H1 (cell line): ENCODE measurements around the gene TECPR2. TPM values are rescaled to one million over a fixed set of nuclear protein-coding genes. Genes with fewer than 3 reads are reported as not detected.
A peak's percentile ranks its signal among the peaks of the same experiment; 100 is the strongest.

Source experiments
- CTCF ChIA-PET: fragments of 300-600 bp; sonication (Branson Sonifier 250); formaldehyde crosslinking; loops from one replicate; lab custom pipeline; 2021; ENCODE audit not compliant: partially characterized antibody; lab: Charles Lee
- POLR2A ChIA-PET: fragments of 300-600 bp; sonication (Branson Sonifier 250); formaldehyde crosslinking; loops from one replicate; lab custom pipeline; 2021; ENCODE audit warnings: inconsistent platforms; ENCODE audit not compliant: partially characterized antibody; lab: Charles Lee
- DNase-seq, 2 experiments: peaks; one replicate each; pipeline versions ENCODE4 v3.0.0 to v3.0.0-alpha.2; 2010 to 2022; ENCODE audit warnings: low spot score in 2 of 2, low read depth in 1 of 2, mixed read lengths in 1 of 2
- FAIRE-seq: peaks from 2 replicates; lab custom pipeline; 2011; peaks lifted over from hg19 to GRCh38; lab: Jason Lieb, UNC
- H2AFZ ChIP-seq: 2 replicates; pipeline ENCODE4 v1.8.1; 2012; ENCODE audit warnings: low read length, inconsistent platforms
- H2AK5ac ChIP-seq: 2 replicates; pipeline ENCODE4 v1.6.1; 2013; ENCODE audit warnings: low read depth, low read length
- H2BK120ac ChIP-seq: replicated peaks from 2 replicates; pipeline ENCODE3; 2013; ENCODE audit warnings: low read depth, low read length, inconsistent platforms
- H2BK12ac ChIP-seq: 2 replicates; pipeline ENCODE4 v1.6.1; 2013; ENCODE audit warnings: low read depth, low read length
- H2BK15ac ChIP-seq: 2 replicates; pipeline ENCODE4 v1.6.1; 2013; ENCODE audit warnings: low read length
- H2BK20ac ChIP-seq: 2 replicates; pipeline ENCODE4 v1.6.1; 2013; ENCODE audit warnings: low read length
- H2BK5ac ChIP-seq: 2 replicates; pipeline ENCODE4 v1.6.1; 2013; ENCODE audit warnings: low read depth, low read length
- H3K14ac ChIP-seq: 2 replicates; pipeline ENCODE4 v1.6.1; 2013; ENCODE audit warnings: inconsistent platforms; ENCODE audit not compliant: insufficient read length
- H3K18ac ChIP-seq: 2 replicates; pipeline ENCODE4 v1.6.1; 2013; ENCODE audit warnings: low read length; ENCODE audit errors: extremely low read depth
- H3K23ac ChIP-seq: 2 replicates; pipeline ENCODE4 v1.6.1; 2013; ENCODE audit warnings: inconsistent platforms; ENCODE audit not compliant: insufficient read length
- H3K23me2 ChIP-seq: 2 replicates; pipeline ENCODE4 v1.6.1; 2013; ENCODE audit warnings: low read depth, low read length
- H3K27ac ChIP-seq: 2 replicates; pipeline ENCODE4 v1.6.1; 2011; ENCODE audit warnings: low read depth, low read length, inconsistent platforms
- H3K27me3 ChIP-seq, 4 experiments: replicated peaks in 1 of 4; 1 replicate in 1 of 4; 2 replicates in 3 of 4; pipeline versions ENCODE4 v1.6.1 to v1.8.1; 2011 to 2013; ENCODE audit warnings: low read length in 3 of 4, mild to moderate bottlenecking in 3 of 4, inconsistent platforms in 2 of 4, mixed read lengths in 2 of 4, moderate library complexity in 1 of 4; ENCODE audit not compliant: control insufficient read depth in 3 of 4, insufficient read depth in 3 of 4; ENCODE audit errors: extremely low read depth in 1 of 4
- H3K36me3 ChIP-seq, 4 experiments: 2 replicates each; pipeline versions ENCODE4 v1.6.1 to v1.8.1; 2011 to 2013; ENCODE audit warnings: mild to moderate bottlenecking in 4 of 4, low read length in 3 of 4, moderate library complexity in 2 of 4, control low read depth in 1 of 4, inconsistent platforms in 1 of 4; ENCODE audit not compliant: insufficient read depth in 4 of 4, control insufficient read depth in 2 of 4
- H3K4ac ChIP-seq: replicated peaks from 2 replicates; pipeline ENCODE3; 2013; ENCODE audit warnings: low read length, low read depth, mixed read lengths, inconsistent platforms; ENCODE audit not compliant: insufficient read length
- H3K4me1 ChIP-seq, 4 experiments: replicated peaks in 1 of 4; 1 replicate in 1 of 4; 2 replicates in 3 of 4; pipeline versions ENCODE4 v1.6.1 to v1.8.1; 2011 to 2013; ENCODE audit warnings: low read length in 3 of 4, inconsistent platforms in 2 of 4, mixed read lengths in 1 of 4; ENCODE audit not compliant: insufficient read depth in 4 of 4, control insufficient read depth in 3 of 4
- H3K4me2 ChIP-seq, 2 experiments: 2 replicates each; pipeline versions ENCODE4 v1.6.1 to v1.8.1; 2011 to 2013; ENCODE audit warnings: low read depth in 2 of 2, low read length in 2 of 2, control low read depth in 1 of 2, inconsistent platforms in 1 of 2, mild to moderate bottlenecking in 1 of 2; ENCODE audit not compliant: insufficient read depth in 1 of 2
- H3K4me3 ChIP-seq, 4 experiments: fragments of 200-600, 300-600 bp in 1 of 4; sonication (generic), shearing (Covaris generic), sonication (Bioruptor Twin) in 1 of 4; 2 replicates each; pipeline versions ENCODE4 v1.5.1 to v1.8.1; 2011 to 2016; ENCODE audit warnings: low read length in 4 of 4, low read depth in 3 of 4, control low read depth in 2 of 4, inconsistent platforms in 2 of 4, mild to moderate bottlenecking in 2 of 4, mixed read lengths in 1 of 4, moderate library complexity in 1 of 4; ENCODE audit not compliant: insufficient read depth in 2 of 4; ENCODE audit errors: extremely low read depth in 1 of 4
- H3K56ac ChIP-seq: replicated peaks from 2 replicates; pipeline ENCODE3; 2013; ENCODE audit warnings: low read depth, mild to moderate bottlenecking, mixed read lengths, low read length, inconsistent platforms; ENCODE audit not compliant: insufficient read length
- H3K79me1 ChIP-seq: 2 replicates; pipeline ENCODE4 v1.6.1; 2013; ENCODE audit warnings: low read depth, low read length, control low read depth
- H3K79me2 ChIP-seq, 2 experiments: 2 replicates each; pipeline versions ENCODE4 v1.6.1 to v1.8.1; 2012 to 2013; ENCODE audit warnings: low read length in 2 of 2, mild to moderate bottlenecking in 2 of 2, inconsistent platforms in 1 of 2; ENCODE audit not compliant: insufficient read depth in 2 of 2, control insufficient read depth in 1 of 2
- H3K9ac ChIP-seq, 4 experiments: replicated peaks in 1 of 4; 1 replicate in 1 of 4; 2 replicates in 3 of 4; pipeline versions ENCODE4 v1.6.1 to v1.8.1; 2011 to 2013; ENCODE audit warnings: low read depth in 3 of 4, low read length in 3 of 4, control low read depth in 2 of 4, mild to moderate bottlenecking in 2 of 4, moderate library complexity in 2 of 4, inconsistent platforms in 1 of 4; ENCODE audit errors: extremely low read depth in 1 of 4
- H3K9me3 ChIP-seq, 2 experiments: 2 replicates each; pipeline versions ENCODE4 v1.6.1 to v1.8.1; 2012 to 2013; ENCODE audit warnings: mild to moderate bottlenecking in 2 of 2, moderate library complexity in 2 of 2, control low read depth in 1 of 2, inconsistent platforms in 1 of 2, low read depth in 1 of 2, low read length in 1 of 2, mixed read lengths in 1 of 2; ENCODE audit not compliant: insufficient read depth in 2 of 2
- H4K20me1 ChIP-seq, 2 experiments: replicated peaks in 1 of 2; 2 replicates each; pipeline versions ENCODE3 to v1.8.1; 2011 to 2013; ENCODE audit warnings: inconsistent platforms in 2 of 2, low read length in 2 of 2, mild to moderate bottlenecking in 1 of 2; ENCODE audit not compliant: insufficient read depth in 2 of 2, control insufficient read depth in 1 of 2
- H4K5ac ChIP-seq: 2 replicates; pipeline ENCODE4 v1.6.1; 2013; ENCODE audit warnings: low read length, low read depth, mixed read lengths, inconsistent platforms; ENCODE audit not compliant: insufficient read length
- H4K8ac ChIP-seq: 2 replicates; pipeline ENCODE4 v1.8.0; 2013; ENCODE audit warnings: mild to moderate bottlenecking, moderate library complexity, low read length, inconsistent platforms; ENCODE audit not compliant: insufficient read depth; ENCODE audit errors: extremely low read depth
- H4K91ac ChIP-seq: replicated peaks from 2 replicates; pipeline ENCODE3; 2013; ENCODE audit warnings: low read length, mixed read lengths, inconsistent platforms; ENCODE audit not compliant: insufficient read length
- BCL11A ChIP-seq, 2 experiments: IDR thresholded peaks; one replicate each; pipeline ENCODE4 v1.6.1; 2011; ENCODE audit warnings: low read depth in 2 of 2, low read length in 2 of 2, mild to moderate bottlenecking in 2 of 2
- CBX5 ChIP-seq: fragments of 300-800, 300-1000 bp; sonication (generic); IDR thresholded peaks from 2 replicates; pipeline ENCODE4 v1.7.1; 2016; ENCODE audit warnings: antibody characterized with exemption, low read length, low read depth
- FOSL1 ChIP-seq: IDR thresholded peaks from 2 replicates; pipeline ENCODE4 v1.6.1; 2011; ENCODE audit warnings: mild to moderate bottlenecking, low read depth, low read length, moderate library complexity; ENCODE audit not compliant: insufficient read depth
- HDAC2 ChIP-seq, 2 experiments: fragments of 300-600 bp in 1 of 2; sonication (generic) in 1 of 2; IDR thresholded peaks; 2 replicates each; pipeline ENCODE4 v1.6.1; 2011 to 2012; ENCODE audit warnings: low read depth in 2 of 2, low read length in 2 of 2, mild to moderate bottlenecking in 2 of 2, moderate library complexity in 2 of 2, borderline replicate concordance in 1 of 2, inconsistent platforms in 1 of 2
- RXRA ChIP-seq: IDR thresholded peaks from 2 replicates; pipeline ENCODE4 v1.6.1; 2011; ENCODE audit warnings: low read depth, mild to moderate bottlenecking, low read length, moderate library complexity; ENCODE audit not compliant: insufficient read depth
- SRF ChIP-seq: IDR thresholded peaks from 2 replicates; pipeline ENCODE4 v1.6.1; 2011; ENCODE audit warnings: mild to moderate bottlenecking, low read depth, low read length, moderate library complexity
- SUZ12 ChIP-seq: fragments of 200-600 bp; sonication (generic); IDR thresholded peaks from 2 replicates; pipeline ENCODE4 v1.6.1; 2012; ENCODE audit warnings: mild to moderate bottlenecking, inconsistent platforms, low read length, moderate library complexity, mixed read lengths
- WGBS, 2 experiments: shearing (Covaris generic) in 1 of 2; methylation state at CpG; one replicate each; pipeline versions ENCODE4 v1.1.6 to v1.1.7; 2013 to 2015; ENCODE audit warnings: low lambda C conversion rate in 2 of 2, mixed read lengths in 2 of 2, inconsistent platforms in 1 of 2, low coverage in 1 of 2, missing lambda C conversion rate in 1 of 2; ENCODE audit not compliant: insufficient replicate concordance in 2 of 2, insufficient coverage in 1 of 2, insufficient read length in 1 of 2; ENCODE audit errors: extremely low coverage in 1 of 2, missing lambda C conversion rate in 1 of 2; 5-methylcytosine and 5-hydroxymethylcytosine counted together
- polyA plus RNA-seq, 7 experiments: library from polyadenylated mRNA; depleted of rRNA in 3 of 7; stranded (reverse) in 5 of 7; unstranded in 2 of 7; fragments of >200 nt in 5 of 7; fragments of 200-250 nt in 2 of 7; gene quantifications; 1 replicate in 5 of 7; 2 replicates in 1 of 7; 4 replicates in 1 of 7; pipeline versions ENCODE4 v1.2.1 to v1.2.3, GENCODE V29; 2011 to 2013; ENCODE audit warnings: missing spikeins in 2 of 7, mixed read lengths in 2 of 7
- total RNA-seq: library from RNA; stranded (reverse); fragmentation: NEBNext Ultra II Directional; extraction: Animal tissue kit (Norgen Biotek cat#: 25700); gene quantifications from 2 replicates; pipeline ENCODE4 v1.2.1, GENCODE V29; 2021
- TF ChIP-seq, protein P1 (sequence below), 3 experiments: IDR thresholded peaks; 1 replicate in 2 of 3; 2 replicates in 1 of 3; pipeline versions ENCODE4 v1.5.1 to v1.6.1; 2011; ENCODE audit warnings: low read length in 3 of 3, mild to moderate bottlenecking in 3 of 3, inconsistent platforms in 2 of 3, low read depth in 1 of 3, moderate library complexity in 1 of 3; ENCODE audit not compliant: insufficient read depth in 1 of 3; ENCODE audit errors: control extremely low read depth in 1 of 3

The TECPR2 gene
- total and polyA plus RNA-seq, 2 of the 8 experiments (the other 6 are each of a cell fraction or from before 2014, with no cell fraction given): 6.8 to 19.4 TPM

- DNase-seq: peak in 1 of 2 experiments; percentile 70
- Histone ChIP-seq H2BK5ac (peak overlapping the region; percentile 35; the same call in 1 of the 2 replicates), H3K79me2 (no peaks in the 10 kb centered on the region), H3K27ac (no peak overlapping the region), H3K14ac (no peak overlapping the region), H4K20me1 (peaks cover 0 to 4% of the 10 kb centered on the region in 2 experiments), H3K23ac (no peak overlapping the region), H3K79me1 (no peaks in the 10 kb centered on the region), H2BK15ac (no peak overlapping the region), H3K18ac (no peak overlapping the region), H3K9ac (no peak overlapping the region), H4K8ac (peak overlapping the region; percentile 79), H3K23me2 (no peaks in the 10 kb centered on the region; the same call in 1 of the 2 replicates), H2AFZ (no peak overlapping the region), H3K4me3 (no peak overlapping the region), H3K4me2 (no peak overlapping the region), H3K4me1 (no peaks in the 10 kb centered on the region), H2BK120ac (no peak overlapping the region), H3K27me3 (no peaks in the 10 kb centered on the region; a peak in 1 of 7 replicates), H3K56ac (no peak overlapping the region), H3K9me3 (no peaks in the 10 kb centered on the region), H2BK20ac (no peak overlapping the region), H4K5ac (no peak overlapping the region), H2AK5ac (no peak overlapping the region), H3K4ac (no peak overlapping the region), H2BK12ac (no peak overlapping the region), H3K36me3 (0 out of 8 replicates have a peak, but pooled peaks cover 0 to 3% (median 0%) of the 10 kb centered on the region in 4 experiments), H4K91ac (no peak overlapping the region)
- WGBS, 2 experiments: 89% methylated on average over 30 of the region's 30 CpGs; no CpG with 5 or more reads in 1 of the 2 experiments
- ChIA-PET CTCF (interaction anchor here (0.5 to 5.4 kb wide), 32 partner anchors 9 to 402 kb away, joined by 3 to 42 read pairs (median 4); partner anchors contain the start of genes CINP and TECPR2), POLR2A (interaction anchor here (0.6 to 1.9 kb wide), 3 partner anchors 10 to 162 kb away, joined by 3 to 8 read pairs (median 4); no protein-coding TSS in a partner anchor)
- FAIRE-seq: no peak
- no peak for TF ChIP-seq SRF
- no peak for TF ChIP-seq HDAC2 (IDR thresholded peaks at IDR 0.05; ENCODE audit: borderline replicate concordance in 1 of 2, low read depth in 2 of 2, low read length in 2 of 2)
- no peak for TF ChIP-seq FOSL1
- TF ChIP-seq RXRA: no peak
- TF ChIP-seq CBX5: no peak
- no peak for TF ChIP-seq SUZ12
- TF ChIP-seq, protein P1, sequence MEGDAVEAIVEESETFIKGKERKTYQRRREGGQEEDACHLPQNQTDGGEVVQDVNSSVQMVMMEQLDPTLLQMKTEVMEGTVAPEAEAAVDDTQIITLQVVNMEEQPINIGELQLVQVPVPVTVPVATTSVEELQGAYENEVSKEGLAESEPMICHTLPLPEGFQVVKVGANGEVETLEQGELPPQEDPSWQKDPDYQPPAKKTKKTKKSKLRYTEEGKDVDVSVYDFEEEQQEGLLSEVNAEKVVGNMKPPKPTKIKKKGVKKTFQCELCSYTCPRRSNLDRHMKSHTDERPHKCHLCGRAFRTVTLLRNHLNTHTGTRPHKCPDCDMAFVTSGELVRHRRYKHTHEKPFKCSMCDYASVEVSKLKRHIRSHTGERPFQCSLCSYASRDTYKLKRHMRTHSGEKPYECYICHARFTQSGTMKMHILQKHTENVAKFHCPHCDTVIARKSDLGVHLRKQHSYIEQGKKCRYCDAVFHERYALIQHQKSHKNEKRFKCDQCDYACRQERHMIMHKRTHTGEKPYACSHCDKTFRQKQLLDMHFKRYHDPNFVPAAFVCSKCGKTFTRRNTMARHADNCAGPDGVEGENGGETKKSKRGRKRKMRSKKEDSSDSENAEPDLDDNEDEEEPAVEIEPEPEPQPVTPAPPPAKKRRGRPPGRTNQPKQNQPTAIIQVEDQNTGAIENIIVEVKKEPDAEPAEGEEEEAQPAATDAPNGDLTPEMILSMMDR (IDR thresholded peaks at IDR 0.05; ENCODE audit: control extremely low read depth in 1 of 3, insufficient read depth in 1 of 3, low read depth in 1 of 3, low read length in 3 of 3): peak in 2 of 3 experiments; percentile 67 to 82; a peak in 3 of 4 replicates
- TF ChIP-seq BCL11A (IDR thresholded peaks at IDR 0.05; ENCODE audit: low read depth in 2 of 2, low read length in 2 of 2): no peak
These were observed 135.4 kb downstream of the TECPR2 start for GRCh38 chr14:102497998-102498677.
